ENCODE measurements around the gene EBF4. TPM values are rescaled to one million over a fixed set of nuclear protein-coding genes. Genes with fewer than 3 reads are reported as not detected.

Gene EBF4
- total RNA-seq, 4 donors from 2014 or later: 24.2 to 55.8 (median 42.4) TPM

DNA sequence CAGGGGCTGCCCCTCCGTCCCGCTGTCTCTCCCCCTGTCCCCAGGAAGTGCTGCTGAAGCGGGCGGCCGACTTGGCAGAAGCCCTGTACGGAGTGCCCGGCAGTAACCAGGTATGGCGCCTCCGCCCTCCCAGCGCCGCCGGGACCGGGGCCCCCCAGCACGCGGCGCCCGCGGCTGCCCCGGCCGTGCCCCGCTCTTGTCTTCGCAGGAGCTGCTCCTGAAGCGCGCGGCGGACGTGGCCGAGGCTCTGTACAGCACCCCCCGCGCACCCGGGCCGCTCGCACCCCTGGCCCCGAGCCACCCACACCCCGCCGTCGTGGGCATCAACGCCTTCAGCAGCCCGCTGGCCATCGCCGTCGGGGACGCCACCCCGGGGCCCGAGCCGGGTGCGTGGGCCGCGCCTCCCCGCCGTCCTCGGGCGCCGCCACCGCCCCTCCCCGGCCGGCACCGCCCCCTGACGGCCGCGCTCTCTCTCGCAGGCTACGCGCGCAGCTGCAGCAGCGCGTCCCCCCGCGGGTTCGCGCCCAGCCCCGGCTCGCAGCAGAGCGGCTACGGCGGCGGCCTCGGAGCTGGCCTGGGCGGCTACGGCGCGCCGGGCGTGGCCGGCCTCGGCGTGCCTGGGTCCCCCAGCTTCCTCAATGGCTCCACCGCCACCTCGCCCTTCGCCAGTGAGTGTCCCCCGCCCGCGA is 59.4 kb downstream of the EBF4 start:
- DNase-seq: peak; percentile 54 to 56
- Histone ChIP-seq H3K4me1 (peaks cover 31 to 40% of the 10 kb centered on the region in 2 donors), H3K4me3 (replicated peaks in 1 of 3) (peak overlapping the region in 1 of 3 donors; percentile 36), H3K9me3 (no peaks in the 10 kb centered on the region), H3K27me3 (no peaks in the 10 kb centered on the region), H3K27ac (peak overlapping the region in 1 of 3 donors; percentile 57), H3K36me3 (no peaks in the 10 kb centered on the region)
- intact Hi-C loops (cut with DNase I): loop anchor here (10.0 kb wide), 1 partner anchor 93 kb away; the partner anchor contains the start of genes PCED1A and VPS16
- WGBS, 2 donors: 20% methylated on average over 3 of the region's 93 CpGs; no CpG with 5 or more reads in 1 of the 2 donors
- TF ChIP-seq, protein P1, sequence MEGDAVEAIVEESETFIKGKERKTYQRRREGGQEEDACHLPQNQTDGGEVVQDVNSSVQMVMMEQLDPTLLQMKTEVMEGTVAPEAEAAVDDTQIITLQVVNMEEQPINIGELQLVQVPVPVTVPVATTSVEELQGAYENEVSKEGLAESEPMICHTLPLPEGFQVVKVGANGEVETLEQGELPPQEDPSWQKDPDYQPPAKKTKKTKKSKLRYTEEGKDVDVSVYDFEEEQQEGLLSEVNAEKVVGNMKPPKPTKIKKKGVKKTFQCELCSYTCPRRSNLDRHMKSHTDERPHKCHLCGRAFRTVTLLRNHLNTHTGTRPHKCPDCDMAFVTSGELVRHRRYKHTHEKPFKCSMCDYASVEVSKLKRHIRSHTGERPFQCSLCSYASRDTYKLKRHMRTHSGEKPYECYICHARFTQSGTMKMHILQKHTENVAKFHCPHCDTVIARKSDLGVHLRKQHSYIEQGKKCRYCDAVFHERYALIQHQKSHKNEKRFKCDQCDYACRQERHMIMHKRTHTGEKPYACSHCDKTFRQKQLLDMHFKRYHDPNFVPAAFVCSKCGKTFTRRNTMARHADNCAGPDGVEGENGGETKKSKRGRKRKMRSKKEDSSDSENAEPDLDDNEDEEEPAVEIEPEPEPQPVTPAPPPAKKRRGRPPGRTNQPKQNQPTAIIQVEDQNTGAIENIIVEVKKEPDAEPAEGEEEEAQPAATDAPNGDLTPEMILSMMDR (IDR thresholded peaks at IDR 0.05): peak in 3 of 6 experiments; percentile 25 to 31 (median 28)
- no peak for TF ChIP-seq POLR2A (IDR thresholded peaks at IDR 0.05)

DNA sequence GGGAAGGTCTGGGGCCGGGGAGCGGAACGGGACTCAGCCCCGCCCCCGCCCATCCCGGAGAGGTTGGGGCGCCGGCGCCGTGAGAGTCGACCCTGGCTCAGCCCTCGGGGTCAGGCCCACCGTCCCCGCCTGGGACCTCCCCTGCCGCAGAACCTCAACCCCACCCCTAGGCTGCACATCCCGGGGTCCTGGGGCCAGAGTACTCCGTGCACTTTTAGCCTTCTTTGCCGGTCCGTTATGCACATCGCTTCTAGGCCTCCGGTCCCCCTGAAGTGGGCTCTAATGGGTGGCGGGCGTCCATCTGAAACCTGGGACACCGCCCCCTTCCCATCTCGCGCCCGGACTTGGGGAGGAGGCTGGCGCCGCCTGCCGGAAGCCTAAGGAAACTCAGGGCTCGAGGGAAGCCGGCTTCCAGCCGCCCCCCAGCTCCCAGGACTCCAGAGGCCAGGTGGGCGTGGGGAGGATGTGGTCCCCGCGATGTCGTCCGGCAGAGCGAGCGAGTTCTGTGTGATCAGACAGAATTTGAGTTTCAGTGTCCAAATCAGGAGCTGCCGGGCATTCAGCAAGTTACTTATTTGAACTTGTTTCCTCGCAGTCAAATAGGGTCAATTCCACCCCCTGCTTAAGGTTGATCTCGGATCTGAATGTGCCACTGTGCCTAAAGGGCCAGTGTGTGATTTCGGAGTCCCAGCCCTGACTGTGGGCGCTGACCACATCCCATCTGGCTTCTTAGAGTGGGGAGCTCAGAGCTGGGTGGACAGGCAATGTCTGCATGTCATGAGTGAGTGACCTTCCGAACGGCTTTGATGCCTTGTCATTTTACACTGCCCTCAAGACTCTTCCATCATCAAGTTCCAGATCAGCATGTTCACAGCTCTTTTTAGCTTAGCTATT is 60.2 kb downstream of the EBF4 start:
- intact Hi-C loops (cut with DNase I): loop anchor here (10.0 kb wide), 1 partner anchor 92 kb away; the partner anchor contains the start of genes PCED1A and VPS16
- Histone ChIP-seq H3K9me3 (no peaks in the 10 kb centered on the region), H3K36me3 (no peaks in the 10 kb centered on the region), H3K27ac (no peak overlapping the region), H3K4me1 (peaks cover 31 to 40% of the 10 kb centered on the region in 2 donors), H3K4me3 (replicated peaks in 1 of 3) (peak overlapping the region in 1 of 3 donors; percentile 36), H3K27me3 (no peaks in the 10 kb centered on the region)
- peak; percentile 48 to 56 for DNase-seq
- TF ChIP-seq, protein P1 (IDR thresholded peaks at IDR 0.05): peak; percentile 35 to 52 (median 44)
- TF ChIP-seq POLR2A (IDR thresholded peaks at IDR 0.05): no peak
- 39 to 43% methylated on average over 16 to 20 of the region's 47 CpGs for WGBS, 2 donors

GRCh38 chr20:2753461-2754040 is 61.0 kb downstream of the EBF4 start:
- DNase-seq: no peak
- Histone ChIP-seq H3K36me3 (no peaks in the 10 kb centered on the region), H3K9me3 (no peaks in the 10 kb centered on the region), H3K4me3 (replicated peaks in 1 of 3) (no peak overlapping the region), H3K4me1 (peaks cover 31 to 40% of the 10 kb centered on the region in 2 donors), H3K27ac (peak overlapping the region; percentile 13 to 67 (median 42)), H3K27me3 (no peaks in the 10 kb centered on the region)
- intact Hi-C loops (cut with DNase I): loop anchor here (10.0 kb wide), 1 partner anchor 91 kb away; the partner anchor contains the start of genes PCED1A and VPS16
- TF ChIP-seq, protein P1 (IDR thresholded peaks at IDR 0.05): no peak
- no peak for TF ChIP-seq POLR2A (IDR thresholded peaks at IDR 0.05)
- 78 to 91% methylated on average over 4 to 6 of the region's 6 CpGs for WGBS, 2 donors

DNA sequence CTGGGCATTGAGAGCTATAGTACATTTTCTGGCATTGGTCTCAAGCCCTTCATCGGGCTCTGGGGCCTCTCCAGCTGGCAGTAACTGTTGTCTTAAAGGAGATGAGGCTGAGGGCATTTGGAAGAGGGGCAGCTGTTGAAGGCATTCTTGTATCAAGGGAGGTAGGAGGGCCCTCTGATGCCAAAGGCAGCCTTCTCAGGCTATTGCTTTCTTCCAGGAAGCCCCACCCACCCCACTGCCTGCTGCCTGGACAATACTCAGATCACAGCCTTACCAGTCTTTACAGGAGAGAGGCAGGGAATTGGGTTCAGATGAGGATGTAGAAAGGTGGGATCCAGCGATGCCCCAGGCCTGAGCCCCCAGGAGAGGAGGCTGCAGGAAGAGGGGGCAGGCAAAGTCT is 61.8 kb downstream of the EBF4 start:
- Histone ChIP-seq H3K9me3 (no peaks in the 10 kb centered on the region), H3K27me3 (no peaks in the 10 kb centered on the region), H3K27ac (peak overlapping the region in 2 of 3 donors; percentile 56 to 67), H3K4me3 (replicated peaks in 1 of 3) (no peak overlapping the region), H3K36me3 (no peaks in the 10 kb centered on the region), H3K4me1 (peaks cover 31 to 40% of the 10 kb centered on the region in 2 donors)
- peak in 1 of 2 donors; percentile 13 for TF ChIP-seq POLR2A (IDR thresholded peaks at IDR 0.05)
- TF ChIP-seq, protein P1 (IDR thresholded peaks at IDR 0.05): no peak
- intact Hi-C loops (cut with DNase I): loop anchor here (10.0 kb wide), 1 partner anchor 90 kb away; the partner anchor contains the start of genes PCED1A and VPS16
- WGBS, 2 donors: 28 to 51% methylated on average over 2 of the region's 2 CpGs
- peak in 1 of 2 donors; percentile 78 for DNase-seq
